ENCODE measurements around the gene TNIP1.

The TNIP1 gene

DNA sequence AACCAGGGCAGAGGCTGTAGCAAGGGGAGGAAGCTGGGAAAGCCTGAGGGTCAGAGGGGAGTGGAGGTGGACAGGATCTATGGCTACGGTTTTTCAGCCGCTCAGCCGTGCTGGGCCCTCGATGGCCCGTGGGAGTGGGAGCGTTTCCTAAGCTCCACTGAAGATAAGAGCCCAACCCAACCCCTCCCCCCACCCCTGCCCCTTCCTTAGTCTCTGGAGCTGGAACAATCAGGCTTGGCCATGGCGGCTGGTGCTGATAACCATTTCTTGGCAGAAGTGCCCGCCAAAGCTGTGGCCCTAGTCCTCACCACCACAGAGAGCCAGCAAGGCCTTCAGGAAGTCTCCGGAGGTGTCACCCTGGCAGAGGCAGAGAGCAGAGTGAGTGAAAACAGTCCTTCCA is 20.3 kb upstream of the TNIP1 start:
- Histone ChIP-seq H3K4me2 (ENCODE audit: insufficient read depth, low read length) (no peak overlapping the region), H4K20me1 (ENCODE audit: insufficient read depth, low read length) (no peaks in the 10 kb centered on the region), H3K27me3 (ENCODE audit: insufficient read depth, low read length, poor library complexity) (no peaks in the 10 kb centered on the region), H3K27ac (ENCODE audit: low read length) (no peak overlapping the region), H2AFZ (ENCODE audit: low read depth, low read length) (no peak overlapping the region), H3K9ac (ENCODE audit: low read depth, low read length) (no peak overlapping the region), H3K4me1 (ENCODE audit: insufficient read depth, low read length) (no peaks in the 10 kb centered on the region), H3K79me2 (ENCODE audit: insufficient read depth, low read length) (no peaks in the 10 kb centered on the region), H3K36me3 (ENCODE audit: insufficient read depth, low read length) (peaks cover 47% of the 10 kb centered on the region), H3K9me3 (ENCODE audit: insufficient read depth, low read length, severe bottlenecking) (no peaks in the 10 kb centered on the region), H3K4me3 (ENCODE audit: low read depth in 1 of 2, low read length in 2 of 2) (no peak overlapping the region)
- ATAC-seq (ENCODE audit: insufficient read depth, low read depth) (no peak), DNase-seq (no peak)
- TF ChIP-seq, protein P1, sequence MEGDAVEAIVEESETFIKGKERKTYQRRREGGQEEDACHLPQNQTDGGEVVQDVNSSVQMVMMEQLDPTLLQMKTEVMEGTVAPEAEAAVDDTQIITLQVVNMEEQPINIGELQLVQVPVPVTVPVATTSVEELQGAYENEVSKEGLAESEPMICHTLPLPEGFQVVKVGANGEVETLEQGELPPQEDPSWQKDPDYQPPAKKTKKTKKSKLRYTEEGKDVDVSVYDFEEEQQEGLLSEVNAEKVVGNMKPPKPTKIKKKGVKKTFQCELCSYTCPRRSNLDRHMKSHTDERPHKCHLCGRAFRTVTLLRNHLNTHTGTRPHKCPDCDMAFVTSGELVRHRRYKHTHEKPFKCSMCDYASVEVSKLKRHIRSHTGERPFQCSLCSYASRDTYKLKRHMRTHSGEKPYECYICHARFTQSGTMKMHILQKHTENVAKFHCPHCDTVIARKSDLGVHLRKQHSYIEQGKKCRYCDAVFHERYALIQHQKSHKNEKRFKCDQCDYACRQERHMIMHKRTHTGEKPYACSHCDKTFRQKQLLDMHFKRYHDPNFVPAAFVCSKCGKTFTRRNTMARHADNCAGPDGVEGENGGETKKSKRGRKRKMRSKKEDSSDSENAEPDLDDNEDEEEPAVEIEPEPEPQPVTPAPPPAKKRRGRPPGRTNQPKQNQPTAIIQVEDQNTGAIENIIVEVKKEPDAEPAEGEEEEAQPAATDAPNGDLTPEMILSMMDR (IDR thresholded peaks at IDR 0.05; ENCODE audit: borderline replicate concordance, extremely low read depth, low read length, poor library complexity, severe bottlenecking) = no peak
- TF ChIP-seq EZH2 (IDR thresholded peaks at IDR 0.05; ENCODE audit: borderline replicate concordance, low read depth, low read length, severe bottlenecking) = no peak

DNA sequence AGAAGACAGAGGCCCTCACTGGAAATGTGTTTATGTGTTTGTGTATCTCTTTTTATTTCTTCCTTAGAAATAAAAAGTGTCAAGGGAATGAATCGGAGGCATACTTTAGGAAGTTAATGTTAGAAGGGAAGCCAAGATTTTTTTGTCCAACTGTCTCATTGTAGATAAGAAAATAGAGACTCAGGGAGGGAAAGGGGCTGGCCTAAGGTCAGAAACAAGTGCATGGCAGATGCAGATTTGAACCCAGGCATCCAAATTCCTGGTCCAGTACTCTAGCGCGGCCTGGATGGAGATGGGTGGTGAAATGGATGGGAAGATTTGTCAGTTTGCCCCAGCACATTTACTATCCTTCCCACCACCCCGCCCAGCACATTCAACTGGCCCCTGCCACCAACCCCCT is 19.8 kb upstream of the TNIP1 start:
- Histone ChIP-seq H3K4me2 (ENCODE audit: insufficient read depth, low read length) (no peak overlapping the region), H3K4me1 (ENCODE audit: insufficient read depth, low read length) (no peaks in the 10 kb centered on the region), H3K27me3 (ENCODE audit: insufficient read depth, low read length, poor library complexity) (no peaks in the 10 kb centered on the region), H3K9ac (ENCODE audit: low read depth, low read length) (no peak overlapping the region), H3K36me3 (ENCODE audit: insufficient read depth, low read length) (peaks cover 42% of the 10 kb centered on the region), H3K4me3 (ENCODE audit: low read depth in 1 of 2, low read length in 2 of 2) (no peak overlapping the region), H4K20me1 (ENCODE audit: insufficient read depth, low read length) (no peaks in the 10 kb centered on the region), H3K9me3 (ENCODE audit: insufficient read depth, low read length, severe bottlenecking) (no peaks in the 10 kb centered on the region), H2AFZ (ENCODE audit: low read depth, low read length) (no peak overlapping the region), H3K79me2 (ENCODE audit: insufficient read depth, low read length) (no peaks in the 10 kb centered on the region), H3K27ac (ENCODE audit: low read length) (no peak overlapping the region)
- no peak for ATAC-seq (ENCODE audit: insufficient read depth, low read depth)
- no peak for DNase-seq
- no peak for TF ChIP-seq EZH2 (IDR thresholded peaks at IDR 0.05; ENCODE audit: borderline replicate concordance, low read depth, low read length, severe bottlenecking)
- TF ChIP-seq, protein P1 (IDR thresholded peaks at IDR 0.05; ENCODE audit: borderline replicate concordance, extremely low read depth, low read length, poor library complexity, severe bottlenecking) = no peak

DNA sequence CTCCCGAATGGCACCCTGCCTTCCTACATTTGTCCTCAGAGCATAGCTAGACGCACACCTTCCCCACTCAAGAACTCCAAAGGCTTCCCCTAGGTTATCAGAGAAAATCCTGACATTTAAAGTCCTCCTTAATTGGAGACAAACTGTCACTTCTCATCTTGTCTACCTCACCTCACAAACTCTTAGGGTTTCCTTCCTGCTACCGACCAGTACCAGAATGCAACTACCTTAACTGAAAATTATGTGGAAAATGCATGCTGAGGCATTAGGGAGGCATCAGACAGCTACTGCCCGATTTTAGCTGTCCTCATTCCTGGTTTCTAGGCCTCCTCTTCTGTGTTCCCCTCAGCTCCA is 17.9 kb upstream of the TNIP1 start:
- Histone ChIP-seq H2AFZ (ENCODE audit: low read depth, low read length) (no peak overlapping the region), H3K4me1 (ENCODE audit: insufficient read depth, low read length) (peaks cover 9% of the 10 kb centered on the region), H3K9me3 (ENCODE audit: insufficient read depth, low read length, severe bottlenecking) (no peaks in the 10 kb centered on the region), H3K27me3 (ENCODE audit: insufficient read depth, low read length, poor library complexity) (no peaks in the 10 kb centered on the region), H3K9ac (ENCODE audit: low read depth, low read length) (no peak overlapping the region), H4K20me1 (ENCODE audit: insufficient read depth, low read length) (no peaks in the 10 kb centered on the region), H3K4me3 (ENCODE audit: low read depth in 1 of 2, low read length in 2 of 2) (no peak overlapping the region), H3K79me2 (ENCODE audit: insufficient read depth, low read length) (no peaks in the 10 kb centered on the region), H3K27ac (ENCODE audit: low read length) (no peak overlapping the region), H3K36me3 (ENCODE audit: insufficient read depth, low read length) (peaks cover 23% of the 10 kb centered on the region), H3K4me2 (ENCODE audit: insufficient read depth, low read length) (no peak overlapping the region)
- ATAC-seq (ENCODE audit: insufficient read depth, low read depth) (no peak), DNase-seq (no peak)
- TF ChIP-seq EZH2 (IDR thresholded peaks at IDR 0.05; ENCODE audit: borderline replicate concordance, low read depth, low read length, severe bottlenecking) = no peak
- TF ChIP-seq, protein P1 (IDR thresholded peaks at IDR 0.05; ENCODE audit: borderline replicate concordance, extremely low read depth, low read length, poor library complexity, severe bottlenecking) = no peak

Data from DND-41 (cell line).